Stimulated activated CD8-positive, alpha-beta memory T cell treated with anti-CD3 and anti-CD28 coated beads, Interleukin-12 subunit alpha, Interleukin-12 subunit beta, amount 100 ng/mL, for 24 hours (primary cell): ENCODE measurements around the gene TPM3.
"Not testable (repeated sequence)": the region's sequence is repeated elsewhere in the genome, so short reads cannot be mapped to it uniquely, and the experiment has no call there.

Experiments
- DNase-seq: peaks from one replicate; pipeline ENCODE4 v3.0.0-alpha.2; 2020; ENCODE audit errors: extremely low read depth

The TPM3 gene

GRCh38 chr1:154166207-154166606 lies 25.7 kb downstream of the TPM3 start:
- no peak for DNase-seq

- DNase-seq, result no peak
Observed at GRCh38 chr1:154159554-154159953, 32.3 kb downstream of the TPM3 start.

DNA sequence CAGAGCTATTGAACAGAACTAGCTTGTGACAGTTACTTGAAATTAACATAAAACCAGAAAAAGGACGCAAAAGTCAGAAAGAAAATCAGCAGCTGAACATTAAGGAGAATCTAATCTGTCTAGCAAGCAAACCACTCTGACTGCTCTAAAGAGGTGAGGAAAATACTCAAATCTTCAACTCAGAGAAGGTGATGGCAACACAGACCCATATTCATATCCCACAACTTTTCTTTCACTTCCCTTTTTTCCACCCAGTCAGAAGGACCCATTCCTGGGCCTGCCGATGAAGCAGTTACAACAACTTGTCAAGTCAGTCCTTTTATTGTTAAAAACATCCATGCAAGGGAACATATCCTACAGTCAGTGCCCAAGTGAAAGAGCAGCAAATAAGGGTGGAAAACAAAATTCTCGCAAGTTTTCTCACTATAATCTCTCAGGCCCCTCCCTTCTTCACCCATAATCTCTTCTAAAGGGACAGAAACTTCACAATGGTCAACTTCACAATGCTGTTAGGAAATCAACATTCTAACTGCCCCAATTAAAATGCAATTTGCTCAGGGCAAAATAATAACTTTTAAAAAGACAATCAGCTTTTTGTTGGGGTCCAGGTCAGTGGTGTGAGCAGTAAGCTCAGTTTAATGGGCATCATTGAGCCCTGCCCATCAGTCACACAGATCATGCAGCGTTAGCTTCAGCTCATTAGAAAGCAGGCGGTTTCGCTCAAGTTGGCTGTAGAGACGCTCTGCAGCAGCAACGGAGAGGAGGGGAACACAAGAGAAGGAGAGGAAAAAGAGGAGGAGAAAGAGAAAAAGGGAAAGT lies 33.4 kb downstream of the TPM3 start:
- DNase-seq, result no peak

DNA sequence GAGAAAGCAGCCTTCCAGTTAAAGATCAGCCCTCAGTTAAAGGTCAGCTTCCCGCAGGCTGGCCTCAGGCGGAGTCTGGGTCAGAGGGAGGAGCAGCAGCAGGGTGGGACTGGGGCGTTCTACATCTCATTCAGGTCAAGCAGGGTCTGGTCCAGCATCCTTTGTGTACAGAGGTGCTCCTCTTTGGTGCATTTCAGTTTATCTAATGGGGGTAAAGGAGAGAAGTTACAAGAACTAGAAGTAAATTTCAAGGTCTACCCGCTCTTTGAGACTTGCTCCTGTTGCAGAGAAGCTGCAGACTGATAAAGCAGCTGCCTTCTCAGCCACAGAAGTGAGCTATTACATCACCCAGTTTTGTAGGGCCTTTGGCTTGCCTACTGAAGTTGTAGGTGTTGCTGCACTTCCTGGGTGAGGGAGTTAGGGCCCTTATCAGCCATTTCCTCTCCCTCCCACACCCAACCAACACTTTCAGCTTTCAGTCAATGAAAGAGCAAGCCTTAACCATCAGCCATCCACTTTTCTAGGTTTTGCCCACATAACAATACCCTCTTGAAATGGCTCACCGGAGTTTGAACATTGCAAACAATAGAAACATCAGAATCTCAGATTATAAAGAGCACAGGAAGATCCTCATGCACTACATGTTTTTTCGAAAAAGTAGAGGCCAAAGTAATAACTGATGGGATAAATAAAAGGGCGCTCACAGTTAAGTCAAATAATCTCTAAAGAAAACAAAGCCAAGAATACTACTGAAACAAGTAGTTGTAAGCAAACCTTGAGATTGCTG lies 34.2 kb downstream of the TPM3 start:
- peak; percentile 45 for DNase-seq

- DNase-seq, result no peak
Observed at GRCh38 chr1:154155251-154155650, 36.6 kb downstream of the TPM3 start.

DNA sequence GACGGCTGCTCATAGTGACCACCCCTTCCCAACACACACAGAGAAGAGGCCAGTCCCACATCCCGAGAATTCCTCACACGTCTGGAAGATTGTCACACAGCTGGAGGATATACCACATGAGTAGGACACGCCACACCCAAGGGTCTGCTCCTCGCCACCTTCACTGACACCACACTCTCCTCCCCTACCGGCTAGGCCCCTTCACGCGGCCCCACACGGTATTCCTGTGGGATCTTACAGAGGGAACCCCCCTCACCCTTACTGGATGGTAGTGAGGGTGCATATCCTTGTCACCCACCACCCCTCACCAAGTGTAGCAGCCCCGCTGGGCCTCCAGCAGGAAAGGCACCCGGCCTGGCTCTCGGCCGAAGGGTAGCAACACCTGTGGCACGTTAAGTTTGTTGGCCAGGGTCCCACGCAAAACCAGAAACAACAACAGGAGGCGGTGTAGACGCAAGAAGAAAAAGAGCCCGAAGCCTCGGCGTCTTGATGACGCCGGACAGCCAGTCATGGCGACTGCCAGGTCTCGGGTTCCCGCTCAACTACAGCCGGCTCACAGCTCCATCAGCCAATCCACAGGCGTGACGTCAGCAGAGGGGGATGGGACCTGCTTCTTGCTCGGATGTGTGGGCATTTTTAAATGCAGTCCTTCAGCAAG lies 37.2 kb downstream of the TPM3 start, which contains the start of gene NUP210L:
Gene NUP210L (minus strand): TSS at position 540 of the 658 bp plus-strand sequence.
- DNase-seq, result no peak

GRCh38 chr1:154154053-154154452 lies 37.8 kb downstream of the TPM3 start:
- DNase-seq, result no peak

GRCh38 chr1:154151311-154151710 lies 40.6 kb downstream of the TPM3 start:
- no peak for DNase-seq

DNA sequence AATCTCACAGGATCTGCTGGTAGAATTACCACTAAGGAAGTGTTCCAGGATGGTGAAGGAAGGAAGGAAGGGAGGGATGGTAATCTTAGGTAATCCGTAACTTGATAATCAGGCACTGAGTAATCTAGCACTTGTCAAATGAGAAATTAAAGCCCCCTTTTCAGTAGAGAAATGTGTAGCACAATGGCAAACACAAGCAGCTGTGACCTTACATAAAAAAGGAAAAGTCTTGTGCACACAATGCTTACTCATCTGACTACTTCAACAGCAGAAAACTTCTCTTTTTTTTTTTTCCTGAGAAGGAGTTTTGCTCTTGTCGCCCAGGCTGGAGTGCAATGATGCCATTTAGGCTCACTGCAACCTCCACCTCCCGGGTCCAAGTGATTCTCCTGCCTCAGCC lies 43.1 kb downstream of the TPM3 start:
- no peak for DNase-seq

GRCh38 chr1:154147505-154147904 lies 44.4 kb downstream of the TPM3 start:
- DNase-seq, result not testable (repeated sequence)

- DNase-seq, result no peak
Observed at GRCh38 chr1:154145986-154146385, 45.9 kb downstream of the TPM3 start.

GRCh38 chr1:154142358-154142757 lies 49.5 kb downstream of the TPM3 start:
- no peak for DNase-seq

DNA sequence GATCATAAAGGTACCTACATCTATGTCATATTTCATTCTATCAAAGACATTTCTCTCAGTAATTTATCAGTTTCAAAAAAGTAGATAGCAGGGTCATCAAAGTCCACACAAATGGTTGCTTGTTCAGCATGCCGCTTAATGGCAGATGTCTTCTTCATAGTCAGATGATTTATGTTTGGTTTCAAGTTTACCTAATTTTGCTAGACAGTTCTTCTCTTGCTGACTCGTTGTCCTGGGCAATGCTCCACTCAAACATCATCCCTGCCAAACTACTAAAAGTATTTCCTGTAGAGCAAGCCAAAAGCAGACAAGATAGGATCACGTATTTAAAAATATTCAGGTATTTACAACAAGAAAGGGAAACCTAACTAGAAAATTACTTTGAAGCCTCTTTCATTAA lies 50.7 kb downstream of the TPM3 start:
- DNase-seq, result no peak

DNA sequence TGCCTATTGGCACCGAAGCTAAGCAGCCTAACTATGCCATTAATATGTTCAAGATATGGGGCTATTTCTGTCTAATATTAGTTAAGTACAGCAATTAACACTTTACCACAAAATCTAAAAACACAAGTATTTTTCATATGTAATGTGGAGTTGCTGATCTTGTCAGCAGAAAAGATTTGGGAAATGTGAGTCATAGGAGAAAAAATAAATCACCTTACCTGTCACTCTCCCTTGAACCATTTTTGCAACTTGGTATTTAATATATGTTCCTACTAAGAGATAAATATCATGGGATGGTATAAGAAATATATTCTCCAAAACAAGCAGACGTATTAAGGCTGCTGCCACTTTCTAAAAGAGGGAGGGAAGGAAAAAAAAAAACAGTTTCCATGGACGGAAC lies 54.0 kb downstream of the TPM3 start:
- no peak for DNase-seq

- DNase-seq, result no peak
Observed at GRCh38 chr1:154133256-154133655, 58.6 kb downstream of the TPM3 start.

DNA sequence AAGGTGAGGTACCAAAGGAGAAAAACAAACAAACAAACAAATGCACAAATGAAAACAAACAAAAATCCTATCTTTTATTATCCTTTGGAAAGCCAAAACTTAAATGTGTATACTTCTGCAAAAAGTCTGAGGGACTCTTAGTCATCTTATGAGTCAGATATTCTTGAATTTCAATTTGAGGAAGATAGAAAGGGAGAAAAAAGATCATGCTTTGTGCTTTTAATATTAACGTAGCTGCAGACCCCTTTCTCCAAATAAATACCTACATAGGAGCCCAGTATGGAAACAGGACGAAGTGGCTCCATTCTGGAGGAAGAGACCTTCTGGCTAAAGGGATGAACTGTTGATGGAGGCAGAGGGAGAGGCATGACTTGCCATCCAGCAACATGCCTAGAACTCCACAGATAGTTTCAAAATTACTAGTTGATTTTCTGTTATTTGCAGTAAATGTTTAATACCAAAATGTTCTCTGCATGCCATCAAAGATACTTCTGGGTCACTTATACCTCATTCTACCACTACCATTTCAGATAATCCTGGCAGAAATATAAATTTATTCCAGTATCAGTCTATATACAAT lies 62.4 kb downstream of the TPM3 start:
- no peak for DNase-seq

- DNase-seq, result not testable (repeated sequence)
Observed at GRCh38 chr1:154123205-154123604, 68.7 kb downstream of the TPM3 start.

- DNase-seq, result no peak
Observed at GRCh38 chr1:154117642-154118041, 74.3 kb downstream of the TPM3 start.

DNA sequence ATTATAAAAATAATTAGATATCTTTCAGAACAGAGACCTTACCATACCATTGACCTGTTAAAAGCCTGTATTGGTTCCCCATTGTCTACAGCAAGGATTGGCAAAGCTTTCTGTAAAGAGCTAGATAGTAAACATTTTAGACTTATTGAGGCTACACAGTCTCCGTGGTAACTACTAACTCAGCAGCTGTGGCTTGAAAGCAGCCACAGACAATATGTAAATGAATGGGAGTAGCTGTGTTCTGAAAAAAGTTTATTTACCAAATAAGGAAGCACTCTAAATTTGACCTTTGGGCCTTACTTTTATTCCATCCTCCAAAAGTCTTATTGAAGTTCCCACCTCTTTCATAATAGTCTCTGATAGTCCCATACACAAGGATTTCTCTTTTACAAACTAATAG lies 76.7 kb downstream of the TPM3 start:
- no peak for DNase-seq
